ENCODE data around the gene GALM.
A peak's percentile ranks its signal among the peaks of the same experiment; 100 is the strongest.

The GALM gene

DNA sequence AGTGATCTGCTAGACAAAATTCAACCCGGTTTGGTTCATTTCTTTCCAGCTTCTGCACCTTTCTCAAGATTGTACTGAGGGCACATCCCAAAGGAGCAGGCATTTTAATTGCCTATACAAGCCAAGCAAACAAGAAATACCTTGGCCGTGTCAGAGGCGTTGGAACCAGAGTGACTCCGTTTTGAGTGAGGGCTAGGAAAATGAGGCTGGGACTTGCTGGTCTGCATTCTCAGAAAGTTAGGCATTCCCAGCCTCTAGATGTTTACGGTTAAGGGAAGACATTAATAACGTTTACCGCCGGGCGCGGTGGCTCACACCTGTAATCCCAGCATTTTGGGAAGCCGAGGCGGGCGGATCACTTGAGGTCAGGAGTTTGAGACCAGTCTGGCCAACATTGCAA, 110.6 kb downstream of the GALM start:
- no peaks in the 10 kb centered on the region for H3K27me3 ChIP-seq (ENCODE audit: control insufficient read depth, insufficient read depth, low read length)
- H3K27ac ChIP-seq (ENCODE audit: low read depth, low read length): no peak overlapping the region
- H3K4me3 ChIP-seq (ENCODE audit: low read depth, low read length): no peak overlapping the region
- H3K9ac ChIP-seq (ENCODE audit: low read length): no peak overlapping the region
- H3K36me3 ChIP-seq (ENCODE audit: control insufficient read depth, insufficient read depth, low read length): peaks cover 9% of the 10 kb centered on the region
- no peaks in the 10 kb centered on the region for H3K4me1 ChIP-seq (ENCODE audit: control insufficient read depth, insufficient read depth, low read length)
- no peaks in the 10 kb centered on the region for H3K9me3 ChIP-seq (ENCODE audit: control insufficient read depth, insufficient read depth, low read depth, low read length)

DNA sequence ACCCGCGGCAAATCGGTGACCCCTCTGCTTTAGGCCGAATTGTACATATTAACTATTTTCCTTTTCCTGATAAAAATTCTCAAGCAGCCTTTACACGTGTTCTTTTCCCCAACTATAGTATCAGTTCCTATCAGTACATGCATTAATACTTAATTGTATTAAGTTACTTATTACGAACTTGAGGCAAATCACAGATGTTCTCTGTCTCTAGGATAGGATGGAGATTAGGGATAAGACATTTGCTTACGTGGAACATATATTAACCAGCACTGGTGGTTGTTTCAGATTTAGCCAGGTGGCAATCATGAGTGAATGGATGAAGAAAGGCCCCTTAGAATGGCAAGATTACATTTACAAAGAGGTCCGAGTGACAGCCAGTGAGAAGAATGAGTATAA, 112.8 kb downstream of the GALM start:
- Histone ChIP-seq H3K4me1 (ENCODE audit: control insufficient read depth, insufficient read depth, low read length) (no peaks in the 10 kb centered on the region), H3K9ac (ENCODE audit: low read length) (peak overlapping the region; percentile 74), H3K9me3 (ENCODE audit: control insufficient read depth, insufficient read depth, low read depth, low read length) (no peaks in the 10 kb centered on the region), H3K27me3 (ENCODE audit: control insufficient read depth, insufficient read depth, low read length) (no peaks in the 10 kb centered on the region), H3K4me3 (ENCODE audit: low read depth, low read length) (peak overlapping the region; percentile 82), H3K27ac (ENCODE audit: low read depth, low read length) (no peak overlapping the region), H3K36me3 (ENCODE audit: control insufficient read depth, insufficient read depth, low read length) (peaks cover 14% of the 10 kb centered on the region)

DNA sequence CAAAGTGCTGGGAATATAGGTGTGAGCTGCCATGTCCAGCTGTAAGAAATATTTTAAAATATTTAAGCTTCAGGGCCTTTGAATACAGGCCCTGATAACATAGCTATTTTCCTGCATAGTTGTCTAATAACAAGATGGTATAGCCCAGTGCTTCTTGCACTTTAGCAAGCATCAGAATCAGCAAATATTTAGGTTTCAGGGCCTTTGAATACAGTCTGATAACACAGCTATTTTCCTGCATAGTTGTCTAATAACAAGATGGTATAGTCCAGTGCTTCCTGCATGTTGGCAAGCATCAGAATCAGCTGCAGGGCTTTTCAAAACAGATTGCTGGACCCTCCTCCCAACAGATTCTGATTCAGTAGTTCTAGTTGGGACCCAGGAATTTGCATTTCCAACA, 117.7 kb downstream of the GALM start:
- Histone ChIP-seq H3K9ac (ENCODE audit: low read length) (no peak overlapping the region), H3K27me3 (ENCODE audit: control insufficient read depth, insufficient read depth, low read length) (no peaks in the 10 kb centered on the region), H3K36me3 (ENCODE audit: control insufficient read depth, insufficient read depth, low read length) (peaks cover 14% of the 10 kb centered on the region), H3K4me3 (ENCODE audit: low read depth, low read length) (no peak overlapping the region), H3K4me1 (ENCODE audit: control insufficient read depth, insufficient read depth, low read length) (peaks cover 11% of the 10 kb centered on the region; the same call in 1 of the 2 replicates), H3K9me3 (ENCODE audit: control insufficient read depth, insufficient read depth, low read depth, low read length) (no peaks in the 10 kb centered on the region), H3K27ac (ENCODE audit: low read depth, low read length) (no peak overlapping the region)

Data from HUES6 (cell line).